ENCODE measurements around the gene ARSB. TPM values are rescaled to one million over a fixed set of nuclear protein-coding genes. Genes with fewer than 3 reads are reported as not detected.
A peak's percentile ranks its signal among the peaks of the same experiment; 100 is the strongest.

The ARSB gene
- 25.7 TPM for polyA plus RNA-seq (2013, experiment 1 of 2; ENCODE audit: insufficient read length)
- 26.5 TPM for polyA plus RNA-seq (2013, experiment 2 of 2; ENCODE audit: insufficient read length)

GRCh38 chr5:78985116-78985724 is at the start of gene ARSB:
ARSB (minus strand) TSS chr5:78985310; CDS start chr5:78985248, 62 bp downstream.
- peak; percentile 61 for DNase-seq

- DNase-seq = no peak
Measured at GRCh38 chr5:79032782-79033181, 47.7 kb upstream of the ARSB start.

DNA sequence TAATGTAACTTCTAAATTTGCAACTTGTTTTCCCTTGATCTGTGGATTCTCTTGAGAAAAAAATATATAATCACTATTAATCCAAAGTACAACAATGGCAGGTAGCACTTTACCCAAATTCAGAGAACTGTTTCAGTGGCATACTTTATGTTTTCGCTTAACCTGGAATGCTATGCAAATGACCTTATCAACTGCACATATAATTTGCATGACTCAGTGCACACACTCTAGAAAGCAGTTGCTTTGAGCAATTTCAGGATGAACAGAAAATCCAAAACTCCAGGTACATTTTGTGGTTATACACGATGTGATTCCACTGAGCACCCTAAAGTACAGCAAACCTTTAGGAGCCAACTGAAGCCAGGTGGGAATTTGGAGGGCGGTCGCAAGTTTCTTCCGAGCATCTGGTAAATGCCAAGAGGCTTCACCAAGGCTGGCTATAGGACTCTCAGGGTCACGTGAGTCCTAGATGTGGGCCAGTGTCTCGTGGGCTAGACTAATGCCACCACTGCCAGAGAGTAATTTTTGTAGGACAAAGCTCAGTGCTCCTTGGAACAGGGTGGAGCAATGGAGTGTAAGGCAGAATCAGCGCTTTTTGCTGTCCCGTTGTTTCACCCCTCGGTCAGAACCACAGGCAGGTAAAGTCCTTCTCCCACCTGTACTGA is 47.1 kb upstream of the ARSB start:
- no peak for DNase-seq

DNA sequence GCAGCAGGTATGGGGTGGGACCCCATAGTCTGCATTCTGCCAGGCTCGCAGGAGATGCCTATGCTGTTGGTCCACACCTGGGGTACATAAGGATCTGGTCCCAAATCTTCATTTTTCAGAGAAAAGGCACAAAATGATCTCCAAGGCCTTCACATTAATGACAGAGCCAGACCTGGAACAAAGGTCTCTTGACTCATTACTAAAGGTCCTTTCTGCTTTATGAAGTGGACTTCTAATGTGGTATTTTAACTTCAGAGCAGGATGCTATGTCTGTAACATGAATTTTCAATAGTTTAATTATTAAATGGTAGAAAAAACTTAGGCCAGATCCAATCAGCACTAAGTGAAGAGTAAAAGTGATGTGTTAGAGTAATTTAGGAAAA is 46.4 kb upstream of the ARSB start:
- no peak for DNase-seq

- DNase-seq = no peak
Measured at GRCh38 chr5:79030663-79031484, 45.8 kb upstream of the ARSB start.

DNA sequence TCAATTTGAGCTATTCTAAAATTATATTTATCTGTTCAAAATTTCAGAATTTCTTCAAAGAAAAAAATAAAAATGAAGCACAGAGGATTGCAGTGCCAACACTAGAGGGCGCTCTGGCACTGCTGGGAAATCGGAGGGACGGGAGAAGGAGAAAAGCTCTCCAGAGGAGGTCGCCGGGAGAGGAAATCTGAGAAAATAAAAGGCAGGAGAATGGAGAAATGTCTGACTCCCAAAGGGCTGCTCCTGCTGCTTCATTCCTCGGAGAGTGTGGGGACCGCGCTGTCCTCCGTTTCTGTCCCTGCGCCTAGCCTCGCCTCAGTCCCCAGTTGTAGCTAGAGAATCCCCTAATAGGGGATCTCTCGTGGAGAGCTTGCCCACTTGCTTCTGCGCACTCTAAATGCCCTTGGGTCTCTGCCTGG is 40.0 kb upstream of the ARSB start:
- peak; percentile 75 for DNase-seq

GRCh38 chr5:79023947-79024346 is 38.8 kb upstream of the ARSB start:
- no peak for DNase-seq

GRCh38 chr5:79023348-79023747 is 38.2 kb upstream of the ARSB start:
- DNase-seq = no peak

DNA sequence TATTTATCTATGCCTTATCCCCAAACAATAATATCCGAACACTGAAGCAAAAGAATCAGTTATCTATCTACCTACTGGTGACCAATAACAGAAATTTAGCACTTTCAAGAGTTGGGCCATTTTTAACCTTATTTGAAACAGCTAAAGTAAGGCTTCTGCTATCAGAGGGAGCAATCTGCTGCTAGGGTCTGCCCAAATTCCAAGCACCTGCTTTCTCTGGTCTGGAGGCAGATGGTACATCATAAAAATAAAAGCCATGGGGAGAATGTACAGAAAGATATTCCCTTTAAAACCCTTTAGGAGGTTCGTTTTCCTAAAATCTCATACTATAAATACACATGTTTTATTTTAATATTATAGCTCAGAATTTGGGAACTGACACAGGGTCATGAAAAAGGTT is 37.7 kb upstream of the ARSB start:
- no peak for DNase-seq

- DNase-seq = no peak
Measured at GRCh38 chr5:79021753-79022152, 36.6 kb upstream of the ARSB start.

- peak; percentile 89 for DNase-seq
Measured at GRCh38 chr5:79020861-79021561, 35.9 kb upstream of the ARSB start.

GRCh38 chr5:79014631-79015030 is 29.5 kb upstream of the ARSB start:
- no peak for DNase-seq

- no peak for DNase-seq
Measured at GRCh38 chr5:79011869-79012268, 26.8 kb upstream of the ARSB start.

- DNase-seq = peak; percentile 83
Measured at GRCh38 chr5:79011219-79011836, 26.2 kb upstream of the ARSB start.

DNA sequence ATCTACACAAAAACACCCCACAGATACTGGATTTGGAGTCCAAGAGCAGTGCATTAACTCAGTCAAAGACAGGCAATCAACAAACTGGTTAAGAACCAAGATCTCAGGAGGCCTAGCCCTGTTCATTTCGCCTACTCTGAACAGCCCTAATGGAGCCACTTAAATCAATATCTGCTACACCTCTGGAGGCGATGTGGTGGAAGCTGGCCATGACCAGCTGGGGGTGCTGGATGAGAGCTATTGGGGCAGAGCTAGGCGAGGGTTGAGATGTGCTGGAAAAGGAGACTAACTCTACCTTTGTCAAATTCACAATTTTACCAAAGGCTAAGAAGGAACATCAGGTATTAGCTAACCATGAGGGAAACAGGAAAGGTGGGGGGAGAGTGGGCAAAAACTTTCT is 23.3 kb upstream of the ARSB start:
- no peak for DNase-seq

DNA sequence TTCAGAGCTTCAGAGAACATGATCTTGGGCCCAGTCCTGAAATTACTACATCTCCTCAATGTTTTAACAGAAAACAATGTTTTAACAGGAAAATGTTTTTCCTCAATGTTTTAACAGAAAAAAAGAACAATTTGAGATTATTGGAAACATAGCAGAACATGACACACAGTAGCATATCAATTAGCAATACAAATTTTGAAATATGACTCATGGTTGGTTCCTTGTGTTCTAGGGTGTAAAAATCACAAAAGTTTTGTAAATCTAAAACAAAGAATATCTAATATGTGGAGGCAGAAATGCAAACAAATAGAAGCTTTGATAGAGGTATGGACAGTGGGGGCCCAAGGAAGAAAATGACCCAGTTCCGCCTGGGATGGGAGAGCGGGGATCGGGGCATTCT is 22.8 kb upstream of the ARSB start:
- DNase-seq = no peak

GRCh38 chr5:79005936-79006631 is 21.0 kb upstream of the ARSB start:
- no peak for DNase-seq

- DNase-seq = no peak
Measured at GRCh38 chr5:79005151-79005550, 20.0 kb upstream of the ARSB start.

DNA sequence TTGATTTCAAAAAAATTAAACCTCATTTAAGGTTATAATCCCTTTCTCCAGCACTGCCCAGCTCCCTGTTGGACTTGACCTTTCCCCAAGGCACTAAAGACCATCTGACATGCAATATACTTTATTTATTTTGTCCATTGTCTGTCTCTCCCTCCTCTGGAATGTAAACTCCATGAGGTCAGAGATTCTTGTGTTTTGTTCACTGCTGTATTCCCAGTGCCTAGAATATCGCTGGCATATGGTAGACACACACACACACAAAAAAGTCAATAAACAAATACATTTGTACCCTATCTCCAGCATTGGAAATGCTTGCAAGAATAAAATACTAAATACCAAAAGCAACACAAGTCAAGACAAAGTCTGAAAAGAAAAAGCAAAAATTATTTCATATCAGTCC is 17.3 kb upstream of the ARSB start:
- DNase-seq = no peak

DNA sequence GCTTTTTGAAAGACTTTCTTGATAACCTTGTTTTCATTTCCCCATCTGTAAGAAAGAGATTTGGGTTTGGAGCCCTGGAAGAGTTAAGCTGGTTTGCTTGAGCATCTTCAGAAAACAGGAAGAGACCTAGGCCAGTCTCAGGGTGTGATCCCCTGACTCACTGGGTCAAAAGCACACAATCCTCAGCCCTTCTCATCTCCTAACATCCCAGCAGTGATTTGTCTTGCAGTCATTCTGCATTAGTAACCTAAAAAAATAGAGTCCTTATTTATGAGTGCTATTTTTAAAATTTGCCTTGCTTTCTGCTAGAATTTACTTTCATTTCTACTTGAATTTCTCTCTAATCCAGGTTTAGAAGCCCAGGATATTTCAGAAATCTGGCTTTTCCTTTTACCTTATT is 16.4 kb upstream of the ARSB start:
- DNase-seq = peak; percentile 49

GRCh38 chr5:78997090-78997489 is 12.0 kb upstream of the ARSB start:
- no peak for DNase-seq

DNA sequence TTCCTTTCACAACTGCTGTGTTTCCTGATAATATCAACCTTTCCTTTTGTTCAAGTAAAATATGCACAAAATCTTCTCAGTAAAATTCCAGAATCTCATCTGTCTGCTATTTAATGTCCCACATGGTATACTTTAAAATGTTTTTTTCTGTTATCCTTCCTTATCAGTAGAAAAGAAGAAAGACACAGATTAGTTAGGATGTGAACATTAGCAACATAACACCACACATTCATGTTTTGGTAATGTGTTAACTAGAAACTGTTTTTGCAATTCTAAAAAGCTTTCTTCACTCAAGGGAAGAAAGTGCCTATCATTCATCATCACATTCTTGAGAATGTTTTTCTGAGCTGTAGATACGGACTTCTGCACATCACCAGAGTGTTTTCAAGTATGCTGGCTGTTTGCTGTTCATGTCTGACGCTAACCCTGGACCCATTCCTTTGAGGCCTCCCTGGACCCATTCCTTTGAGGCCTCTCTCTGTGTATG is 10.5 kb upstream of the ARSB start:
- DNase-seq = no peak

Measured in fibroblast of skin of scalp (primary cell).